Keratinocyte (primary cell): ENCODE measurements around the gene SPOCK1.

Experiments
- CTCF ChIP-seq, 3 experiments: IDR thresholded peaks in 1 of 3; conservative IDR thresholded peaks in 1 of 3; optimal IDR thresholded peaks in 1 of 3; 2 replicates in 2 of 3; 3 replicates in 1 of 3; pipeline versions ENCODE3 to v1.5.1; 2011; ENCODE audit warnings: low read length in 3 of 3, mild to moderate bottlenecking in 3 of 3, moderate library complexity in 2 of 3, control low read depth in 1 of 3, inconsistent platforms in 1 of 3; ENCODE audit not compliant: insufficient read depth in 2 of 3; ENCODE audit errors: extremely low read depth in 1 of 3
- EZH2 ChIP-seq: IDR thresholded peaks from one replicate; pipeline ENCODE4 v1.6.1; 2012; ENCODE audit warnings: inconsistent platforms, mild to moderate bottlenecking, low read length, moderate library complexity

DNA sequence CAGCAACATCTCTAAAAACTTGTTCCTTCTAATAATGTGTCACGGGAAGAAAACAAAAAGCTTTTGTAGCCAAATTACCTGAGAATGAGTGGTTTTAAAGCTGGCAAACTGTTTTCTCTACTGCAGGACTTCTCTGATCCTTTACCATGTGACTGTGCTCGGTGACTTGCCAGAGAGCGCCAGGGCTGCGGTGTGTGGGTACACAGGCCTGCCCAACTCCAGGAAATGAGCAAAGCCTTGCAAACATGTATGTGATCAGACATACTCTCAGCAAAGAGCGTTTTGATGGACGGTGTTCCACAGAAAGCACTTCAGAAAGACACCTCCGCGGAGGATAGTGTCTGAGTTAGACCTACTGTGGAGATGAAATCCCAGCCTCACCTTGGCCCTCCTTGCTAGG is 157.3 kb downstream of the SPOCK1 start:
- TF ChIP-seq CTCF (optimal IDR thresholded peaks at IDR 0.05 in 1 of 3, IDR thresholded peaks at IDR 0.05 in 1 of 3, conservative IDR thresholded peaks at IDR 0.05 in 1 of 3; ENCODE audit: extremely low read depth in 1 of 3, insufficient read depth in 2 of 3, low read length in 3 of 3): no peak
- no peak for TF ChIP-seq EZH2
